ENCODE measurements around the gene CACNA2D4. TPM values are rescaled to one million over a fixed set of nuclear protein-coding genes. Genes with fewer than 3 reads are reported as not detected.
"Not testable (repeated sequence)": the region's sequence is repeated elsewhere in the genome, so short reads cannot be mapped to it uniquely, and the experiment has no call there.

CACNA2D4 gene
- total RNA-seq, 1 donor from 2014 or later: not detected

- peaks cover 20% of the 10 kb centered on the region for H3K9me3 Mint-ChIP-seq (ENCODE audit: unreplicated experiment)
- no peak for DNase-seq
- peaks cover 9% of the 10 kb centered on the region for H3K27me3 Mint-ChIP-seq (ENCODE audit: unreplicated experiment)
- H3K4me1 Mint-ChIP-seq (ENCODE audit: low read depth, unreplicated experiment): peaks cover 33% of the 10 kb centered on the region
- H3K36me3 Mint-ChIP-seq (ENCODE audit: unreplicated experiment): no peaks in the 10 kb centered on the region
- H3K27ac Mint-ChIP-seq (ENCODE audit: unreplicated experiment): no peak overlapping the region
- H3K4me3 Mint-ChIP-seq (ENCODE audit: unreplicated experiment): peak overlapping the region; percentile 83
- TF ChIP-seq CTCF (IDR thresholded peaks at IDR 0.05; ENCODE audit: partially characterized antibody, unreplicated experiment): no peak
These were observed 97.6 kb downstream of the CACNA2D4 start for GRCh38 chr12:1820896-1821291.

DNA sequence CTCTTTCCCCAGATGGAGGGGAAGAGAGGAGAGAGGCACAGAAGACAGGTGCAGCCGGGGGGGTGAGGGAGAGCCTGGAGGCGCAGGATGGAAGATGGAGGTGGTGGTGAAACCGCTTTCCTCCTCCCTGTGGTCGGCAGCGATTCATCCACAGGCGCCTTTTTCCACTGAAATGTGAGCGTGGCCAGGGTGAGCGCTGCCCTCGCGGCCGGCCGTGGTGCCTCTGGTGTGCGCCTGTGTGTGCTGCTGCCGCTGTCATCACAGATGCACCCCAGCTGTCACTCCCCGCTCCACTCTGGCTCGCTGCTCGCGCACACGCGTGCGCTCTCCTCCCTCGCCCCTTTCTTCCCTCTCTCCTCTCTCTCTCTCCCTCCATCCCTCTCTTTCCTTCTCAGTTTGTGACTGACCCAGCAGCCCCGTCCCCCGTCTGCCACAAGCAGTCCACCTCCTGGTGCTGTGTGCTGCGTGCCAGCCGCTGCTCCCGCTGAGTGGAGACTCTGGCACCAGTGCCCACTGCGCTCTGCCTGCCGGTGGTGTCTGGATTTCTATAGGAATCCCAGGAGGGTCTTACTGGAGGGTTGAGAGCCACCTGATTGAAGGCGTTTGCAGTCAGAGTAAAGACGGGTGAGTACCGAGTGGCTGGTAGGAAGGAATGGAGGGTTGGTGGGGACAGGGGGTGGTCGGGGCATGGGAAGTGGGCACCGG is 98.1 kb downstream of the CACNA2D4 start, which contains the start of gene LRTM2:
TSS of gene LRTM2 (plus strand) at position 375 of the 705 bp plus-strand sequence. CDS start 7,584 bp downstream, outside the sequence.
- peak; percentile 66 for DNase-seq
- H3K36me3 Mint-ChIP-seq (ENCODE audit: unreplicated experiment): peaks cover 5% of the 10 kb centered on the region
- H3K27me3 Mint-ChIP-seq (ENCODE audit: unreplicated experiment): peaks cover 12% of the 10 kb centered on the region
- peak within 1 kb of the TSS; percentile 83 for H3K4me3 Mint-ChIP-seq (ENCODE audit: unreplicated experiment)
- peaks cover 20% of the 10 kb centered on the region for H3K9me3 Mint-ChIP-seq (ENCODE audit: unreplicated experiment)
- H3K27ac Mint-ChIP-seq (ENCODE audit: unreplicated experiment): peak within 1 kb of the TSS; percentile 96
- TF ChIP-seq CTCF (IDR thresholded peaks at IDR 0.05; ENCODE audit: partially characterized antibody, unreplicated experiment): no peak
- peaks cover 31% of the 10 kb centered on the region for H3K4me1 Mint-ChIP-seq (ENCODE audit: low read depth, unreplicated experiment)

GRCh38 chr12:1819571-1819970 is 98.9 kb downstream of the CACNA2D4 start:
- Mint-ChIP-seq H3K27ac (ENCODE audit: unreplicated experiment) (peak overlapping the region; percentile 96), H3K9me3 (ENCODE audit: unreplicated experiment) (peaks cover 16% of the 10 kb centered on the region), H3K4me3 (ENCODE audit: unreplicated experiment) (peak overlapping the region; percentile 83), H3K4me1 (ENCODE audit: low read depth, unreplicated experiment) (peaks cover 28% of the 10 kb centered on the region), H3K27me3 (ENCODE audit: unreplicated experiment) (peaks cover 16% of the 10 kb centered on the region), H3K36me3 (ENCODE audit: unreplicated experiment) (peaks cover 6% of the 10 kb centered on the region)
- no peak for TF ChIP-seq CTCF (IDR thresholded peaks at IDR 0.05; ENCODE audit: partially characterized antibody, unreplicated experiment)
- DNase-seq: no peak

- Mint-ChIP-seq H3K36me3 (ENCODE audit: unreplicated experiment) (peaks cover 6% of the 10 kb centered on the region), H3K27me3 (ENCODE audit: unreplicated experiment) (peaks cover 19% of the 10 kb centered on the region), H3K9me3 (ENCODE audit: unreplicated experiment) (peaks cover 16% of the 10 kb centered on the region), H3K27ac (ENCODE audit: unreplicated experiment) (peak overlapping the region; percentile 96), H3K4me3 (ENCODE audit: unreplicated experiment) (peak overlapping the region; percentile 83), H3K4me1 (ENCODE audit: low read depth, unreplicated experiment) (peaks cover 28% of the 10 kb centered on the region)
- DNase-seq: no peak
- no peak for TF ChIP-seq CTCF (IDR thresholded peaks at IDR 0.05; ENCODE audit: partially characterized antibody, unreplicated experiment)
These were observed 99.4 kb downstream of the CACNA2D4 start for GRCh38 chr12:1819050-1819449.

DNA sequence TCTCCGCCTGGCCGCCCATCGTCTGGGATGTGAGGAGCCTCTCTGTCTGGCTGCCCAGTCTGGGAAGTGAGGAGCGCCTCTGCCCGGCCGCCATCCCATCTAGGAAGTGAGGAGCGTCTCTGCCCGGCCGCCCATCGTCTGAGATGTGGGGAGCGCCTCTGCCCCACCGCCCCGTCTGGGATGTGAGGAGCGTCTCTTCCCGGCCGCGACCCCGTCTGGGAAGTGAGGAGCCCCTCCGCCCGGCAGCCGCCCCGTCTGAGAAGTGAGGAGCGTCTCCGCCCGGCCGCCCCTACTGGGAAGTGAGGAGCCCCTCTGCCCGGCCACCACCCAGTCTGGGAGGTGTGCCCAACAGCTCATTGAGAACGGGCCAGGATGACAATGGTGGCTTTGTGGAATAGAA is 100.5 kb downstream of the CACNA2D4 start:
- not testable (repeated sequence) for H3K36me3 Mint-ChIP-seq (ENCODE audit: unreplicated experiment); H3K27ac Mint-ChIP-seq (ENCODE audit: unreplicated experiment); H3K4me3 Mint-ChIP-seq (ENCODE audit: unreplicated experiment); DNase-seq
- Mint-ChIP-seq H3K27me3 (ENCODE audit: unreplicated experiment) (peaks cover 19% of the 10 kb centered on the region), H3K9me3 (ENCODE audit: unreplicated experiment) (peaks cover 14% of the 10 kb centered on the region), H3K4me1 (ENCODE audit: low read depth, unreplicated experiment) (peaks cover 28% of the 10 kb centered on the region)
